Right lobe of liver (tissue), 4 donors: Measurements from ENCODE around the gene LIN9.

Experiments used
- POLR2A ChIP-seq: fragments of 450-650 bp; IDR thresholded peaks from one replicate; pipeline ENCODE4 v1.6.1; 2017; ENCODE audit warnings: antibody characterized with exemption, mild to moderate bottlenecking
- TF ChIP-seq, protein P1 (sequence below), 4 donors: fragments of 200-600 bp in 3 of 4; fragments of 450-650 bp in 1 of 4; IDR thresholded peaks; one replicate each; pipeline versions ENCODE4 v1.5.1 to v1.8.0; 2016 to 2022; ENCODE audit warnings: antibody characterized with exemption in 4 of 4, mild to moderate bottlenecking in 2 of 4
- donor health status: DM: no; HTN: no; CAD: no.
- donor health status: DM: no; HTN: no; CAD: no.
- donor health status: DM: no; HTN: yes; CAD: no.

DNA sequence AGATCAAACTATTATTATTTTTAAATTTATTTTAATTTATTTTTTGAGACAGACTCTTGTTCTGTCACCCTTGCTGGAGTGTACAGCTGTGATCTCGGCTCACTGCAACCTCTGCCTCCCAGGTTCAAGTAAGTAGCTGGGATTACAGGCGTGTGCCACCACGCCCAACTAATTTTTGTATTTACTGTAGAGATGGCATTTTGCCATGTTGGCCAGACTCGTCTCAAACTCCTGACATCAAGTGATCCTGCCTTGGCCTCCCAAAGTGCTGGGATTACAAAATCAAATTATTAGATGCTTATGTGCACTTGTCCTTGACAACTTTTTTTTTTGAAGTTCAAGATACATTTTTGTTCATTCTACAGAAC lies 15.4 kb downstream of the LIN9 start:
- TF ChIP-seq, protein P1, sequence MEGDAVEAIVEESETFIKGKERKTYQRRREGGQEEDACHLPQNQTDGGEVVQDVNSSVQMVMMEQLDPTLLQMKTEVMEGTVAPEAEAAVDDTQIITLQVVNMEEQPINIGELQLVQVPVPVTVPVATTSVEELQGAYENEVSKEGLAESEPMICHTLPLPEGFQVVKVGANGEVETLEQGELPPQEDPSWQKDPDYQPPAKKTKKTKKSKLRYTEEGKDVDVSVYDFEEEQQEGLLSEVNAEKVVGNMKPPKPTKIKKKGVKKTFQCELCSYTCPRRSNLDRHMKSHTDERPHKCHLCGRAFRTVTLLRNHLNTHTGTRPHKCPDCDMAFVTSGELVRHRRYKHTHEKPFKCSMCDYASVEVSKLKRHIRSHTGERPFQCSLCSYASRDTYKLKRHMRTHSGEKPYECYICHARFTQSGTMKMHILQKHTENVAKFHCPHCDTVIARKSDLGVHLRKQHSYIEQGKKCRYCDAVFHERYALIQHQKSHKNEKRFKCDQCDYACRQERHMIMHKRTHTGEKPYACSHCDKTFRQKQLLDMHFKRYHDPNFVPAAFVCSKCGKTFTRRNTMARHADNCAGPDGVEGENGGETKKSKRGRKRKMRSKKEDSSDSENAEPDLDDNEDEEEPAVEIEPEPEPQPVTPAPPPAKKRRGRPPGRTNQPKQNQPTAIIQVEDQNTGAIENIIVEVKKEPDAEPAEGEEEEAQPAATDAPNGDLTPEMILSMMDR (IDR thresholded peaks at IDR 0.05), result no peak
- no peak for TF ChIP-seq POLR2A
